HFFc6 (cell line): Measurements from ENCODE around the gene NCOA6. TPM values are rescaled to one million over a fixed set of nuclear protein-coding genes. Genes with fewer than 3 reads are reported as not detected.
A peak's percentile ranks its signal among the peaks of the same experiment; 100 is the strongest.

Experiments used
- DNase-seq: peaks from one replicate; pipeline ENCODE4 v3.0.0-alpha.2; 2018
- H3K27ac Mint-ChIP-seq: 2 replicates; pipeline ENCODE4 v1.8.0; 2020; ENCODE audit warnings: mild to moderate bottlenecking, mixed read lengths
- H3K27me3 Mint-ChIP-seq: 2 replicates; pipeline ENCODE4 v1.8.0; 2021; ENCODE audit warnings: mild to moderate bottlenecking, moderate library complexity, mixed read lengths; ENCODE audit not compliant: insufficient read depth
- H3K36me3 Mint-ChIP-seq: 2 replicates; pipeline ENCODE4 v1.8.0; 2021; ENCODE audit warnings: low read depth, mixed read lengths
- H3K4me1 Mint-ChIP-seq: 2 replicates; pipeline ENCODE4 v1.8.0; 2020; ENCODE audit warnings: low read depth, mixed read lengths
- H3K4me3 Mint-ChIP-seq: 2 replicates; pipeline ENCODE4 v1.8.0; 2020; ENCODE audit warnings: mild to moderate bottlenecking, moderate library complexity, mixed read lengths
- H3K9me3 Mint-ChIP-seq: 2 replicates; pipeline ENCODE4 v1.8.0; 2020; ENCODE audit warnings: mild to moderate bottlenecking, mixed read lengths
- total RNA-seq, 6 experiments: library from RNA; stranded (reverse); fragmentation: NEBNext Ultra II Directional; extraction: Animal tissue kit (Norgen Biotek cat#: 25700); gene quantifications; 2 replicates in 1 of 6; 3 replicates in 5 of 6; pipeline ENCODE4 v1.2.3, GENCODE V29; 2021
- TF ChIP-seq, protein P1 (sequence below): fragments of 200-600 bp; sonication (generic); IDR thresholded peaks from 2 replicates; pipeline ENCODE4 v1.5.0; 2021; ENCODE audit warnings: antibody characterized with exemption, mild to moderate bottlenecking

The NCOA6 gene
- total RNA-seq, 6 experiments from 2014 or later = 17.6 to 21.0 (median 18.4) TPM

DNA sequence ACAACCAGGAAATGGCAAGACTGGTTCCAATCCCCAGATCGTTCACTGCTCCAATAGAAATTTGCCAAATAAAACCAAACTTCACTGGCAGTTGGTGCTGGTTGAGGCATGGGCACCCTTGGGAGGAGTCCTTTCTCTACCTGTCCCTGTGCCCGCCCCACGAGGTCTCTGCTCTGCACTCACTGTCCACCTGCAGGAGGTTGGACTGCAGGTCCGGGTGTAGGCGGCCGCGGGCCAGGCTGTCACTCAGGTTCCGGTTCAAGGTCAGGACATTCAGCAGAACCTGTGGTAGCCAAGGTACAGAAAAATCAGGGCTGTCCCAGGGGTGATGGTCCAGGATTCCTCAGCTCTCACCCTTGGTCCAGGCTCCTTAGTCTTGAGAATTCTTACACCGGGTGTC lies 24.3 kb upstream of the NCOA6 start:
- Mint-ChIP-seq H3K4me1 (no peaks in the 10 kb centered on the region), H3K27ac (no peak overlapping the region), H3K9me3 (no peaks in the 10 kb centered on the region), H3K36me3 (0 out of 2 replicates have a peak, but pooled peaks cover 5% of the 10 kb centered on the region), H3K27me3 (no peaks in the 10 kb centered on the region), H3K4me3 (no peak overlapping the region)
- TF ChIP-seq, protein P1, sequence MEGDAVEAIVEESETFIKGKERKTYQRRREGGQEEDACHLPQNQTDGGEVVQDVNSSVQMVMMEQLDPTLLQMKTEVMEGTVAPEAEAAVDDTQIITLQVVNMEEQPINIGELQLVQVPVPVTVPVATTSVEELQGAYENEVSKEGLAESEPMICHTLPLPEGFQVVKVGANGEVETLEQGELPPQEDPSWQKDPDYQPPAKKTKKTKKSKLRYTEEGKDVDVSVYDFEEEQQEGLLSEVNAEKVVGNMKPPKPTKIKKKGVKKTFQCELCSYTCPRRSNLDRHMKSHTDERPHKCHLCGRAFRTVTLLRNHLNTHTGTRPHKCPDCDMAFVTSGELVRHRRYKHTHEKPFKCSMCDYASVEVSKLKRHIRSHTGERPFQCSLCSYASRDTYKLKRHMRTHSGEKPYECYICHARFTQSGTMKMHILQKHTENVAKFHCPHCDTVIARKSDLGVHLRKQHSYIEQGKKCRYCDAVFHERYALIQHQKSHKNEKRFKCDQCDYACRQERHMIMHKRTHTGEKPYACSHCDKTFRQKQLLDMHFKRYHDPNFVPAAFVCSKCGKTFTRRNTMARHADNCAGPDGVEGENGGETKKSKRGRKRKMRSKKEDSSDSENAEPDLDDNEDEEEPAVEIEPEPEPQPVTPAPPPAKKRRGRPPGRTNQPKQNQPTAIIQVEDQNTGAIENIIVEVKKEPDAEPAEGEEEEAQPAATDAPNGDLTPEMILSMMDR = no peak
- no peak for DNase-seq

DNA sequence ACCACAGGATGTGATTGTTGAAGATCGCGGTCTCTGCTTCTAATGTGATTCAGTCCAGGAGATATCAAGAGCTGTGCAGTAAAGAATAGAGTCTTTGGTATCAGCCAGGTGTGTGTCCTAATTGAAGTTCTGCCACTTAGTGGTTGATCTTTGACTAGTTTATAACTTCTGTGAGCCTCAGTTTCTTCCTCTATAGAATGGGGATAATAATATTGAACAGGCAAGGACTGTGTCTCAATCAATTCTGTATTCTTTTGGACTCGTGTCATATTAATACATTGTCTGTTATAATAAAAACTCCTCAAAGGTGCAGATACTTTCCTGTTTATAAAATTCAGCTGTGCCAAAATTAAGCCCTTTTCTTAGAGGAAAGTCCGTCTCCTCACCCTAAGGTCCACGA lies 23.1 kb upstream of the NCOA6 start:
- no peaks in the 10 kb centered on the region for H3K4me1 Mint-ChIP-seq
- no peaks in the 10 kb centered on the region for H3K27me3 Mint-ChIP-seq
- H3K27ac Mint-ChIP-seq = no peak overlapping the region
- H3K36me3 Mint-ChIP-seq = 0 out of 2 replicates have a peak, but pooled peaks cover 5% of the 10 kb centered on the region
- H3K4me3 Mint-ChIP-seq = no peak overlapping the region
- H3K9me3 Mint-ChIP-seq = no peaks in the 10 kb centered on the region
- no peak for DNase-seq
- TF ChIP-seq, protein P1 = no peak

DNA sequence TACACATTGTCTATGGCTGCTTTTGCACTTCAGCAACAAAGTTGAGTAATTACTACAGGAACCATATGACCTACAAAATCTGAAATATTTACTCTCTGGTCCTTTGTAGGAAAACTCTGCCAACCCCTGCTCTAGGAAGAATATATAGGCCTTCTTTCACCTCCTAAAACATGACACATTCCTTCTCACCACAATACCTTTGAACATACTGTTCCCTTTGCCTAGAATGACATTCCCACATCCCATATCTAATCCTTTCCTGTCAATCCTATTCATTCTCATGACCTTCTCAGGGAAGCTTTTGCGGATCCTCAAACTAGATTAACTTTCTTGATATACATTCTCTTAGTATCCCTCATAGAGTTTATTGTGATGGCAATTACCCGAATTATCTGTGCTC lies 18.0 kb upstream of the NCOA6 start:
- Mint-ChIP-seq H3K9me3 (no peaks in the 10 kb centered on the region), H3K27ac (no peak overlapping the region), H3K4me3 (no peak overlapping the region), H3K36me3 (no peaks in the 10 kb centered on the region), H3K4me1 (no peaks in the 10 kb centered on the region), H3K27me3 (no peaks in the 10 kb centered on the region; the same call in none of the 2 replicates)
- TF ChIP-seq, protein P1 = no peak
- DNase-seq = no peak

DNA sequence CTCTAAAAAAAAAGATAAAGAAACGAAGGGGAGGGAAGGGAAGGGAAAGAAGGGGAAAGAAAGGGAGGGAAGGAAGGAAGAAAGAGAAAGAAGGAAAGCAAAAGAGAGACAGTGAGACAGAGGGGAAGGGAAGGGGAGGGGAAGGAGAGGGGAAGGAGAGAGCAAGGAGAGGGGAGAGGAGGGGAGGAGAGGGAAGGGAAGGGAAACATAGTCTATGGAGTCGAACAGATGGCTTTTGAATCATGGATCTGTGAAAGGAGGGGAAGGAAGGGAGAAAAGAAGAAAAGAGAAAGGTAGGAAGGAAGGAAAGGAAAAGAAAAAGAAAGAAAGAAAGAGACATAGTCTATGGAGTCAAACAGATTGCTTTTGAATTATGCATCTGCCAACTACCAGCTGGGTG lies 16.7 kb upstream of the NCOA6 start:
- Mint-ChIP-seq H3K27me3 (no peaks in the 10 kb centered on the region; the same call in none of the 2 replicates), H3K9me3 (no peaks in the 10 kb centered on the region), H3K27ac (no peak overlapping the region), H3K36me3 (no peaks in the 10 kb centered on the region), H3K4me3 (no peak overlapping the region), H3K4me1 (no peaks in the 10 kb centered on the region)
- TF ChIP-seq, protein P1 = no peak
- no peak for DNase-seq

DNA sequence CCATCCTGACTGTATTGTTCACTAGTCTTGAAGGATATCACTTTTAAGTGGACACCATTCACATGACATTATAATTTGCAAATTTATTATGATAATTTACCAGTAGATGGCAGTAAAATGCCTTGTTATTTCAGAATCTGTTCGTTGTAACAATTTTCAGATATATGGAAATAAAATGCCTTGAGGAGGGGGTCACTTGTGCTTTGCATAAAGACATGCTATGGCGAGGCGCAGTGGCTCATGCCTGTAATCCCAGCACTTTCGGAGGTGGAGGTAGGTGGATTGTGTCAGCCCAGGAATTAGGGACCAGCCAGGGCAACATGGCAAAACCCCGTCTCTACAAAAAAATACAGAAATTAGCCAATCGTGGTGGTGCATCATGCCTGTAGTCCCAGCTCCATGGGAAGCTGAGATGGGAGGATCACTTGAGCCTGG lies 9.0 kb upstream of the NCOA6 start:
- H3K4me1 Mint-ChIP-seq = 0 out of 2 replicates have a peak, but pooled peaks cover 6% of the 10 kb centered on the region
- TF ChIP-seq, protein P1 = peak; percentile 77
- H3K27ac Mint-ChIP-seq = no peak overlapping the region
- peak overlapping the region; percentile 68 for H3K4me3 Mint-ChIP-seq
- peak; percentile 44 for DNase-seq
- no peaks in the 10 kb centered on the region for H3K9me3 Mint-ChIP-seq
- H3K36me3 Mint-ChIP-seq = no peaks in the 10 kb centered on the region
- H3K27me3 Mint-ChIP-seq = peaks cover 20% of the 10 kb centered on the region

DNA sequence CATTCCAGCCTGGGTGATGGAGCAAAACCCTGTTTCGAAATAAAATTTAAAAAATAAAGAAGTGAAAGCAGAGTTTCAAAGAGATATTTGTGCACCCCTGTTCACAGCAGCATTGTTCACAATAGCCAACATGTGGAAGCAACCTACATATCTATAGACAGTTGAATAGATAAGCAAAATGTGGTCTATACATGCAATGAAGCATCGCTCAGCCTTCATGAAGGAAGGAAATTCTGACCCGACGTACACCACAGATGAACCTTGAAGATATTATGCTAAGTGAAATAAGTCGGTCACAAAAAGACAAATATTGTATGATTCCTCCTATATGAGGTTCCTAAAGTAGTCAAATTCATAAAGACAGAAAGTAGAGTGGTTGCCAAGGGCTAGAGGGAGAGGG lies 6.5 kb upstream of the NCOA6 start:
- Mint-ChIP-seq H3K27ac (no peak overlapping the region), H3K27me3 (peaks cover 20% of the 10 kb centered on the region), H3K4me3 (no peak overlapping the region), H3K9me3 (no peaks in the 10 kb centered on the region), H3K4me1 (0 out of 2 replicates have a peak, but pooled peaks cover 6% of the 10 kb centered on the region), H3K36me3 (no peaks in the 10 kb centered on the region)
- no peak for DNase-seq
- TF ChIP-seq, protein P1 = no peak
